BLaER1 (cell line): ENCODE data around the gene RNU6-9.
"Not testable (repeated sequence)": the region's sequence is repeated elsewhere in the genome, so short reads cannot be mapped to it uniquely, and the experiment has no call there.

Experiments
- H3K27ac ChIP-seq: shearing (Covaris generic); formaldehyde crosslinking; 2 replicates; pipeline ENCODE4 v1.8.1; 2022
- H3K27me3 ChIP-seq: shearing (Covaris generic); formaldehyde crosslinking; 2 replicates; pipeline ENCODE4 v1.8.1; 2022
- H3K36me3 ChIP-seq: shearing (Covaris generic); formaldehyde crosslinking; 2 replicates; pipeline ENCODE4 v1.8.1; 2022
- H3K4me1 ChIP-seq: shearing (Covaris generic); formaldehyde crosslinking; 2 replicates; pipeline ENCODE4 v1.8.1; 2022
- H3K4me2 ChIP-seq: shearing (Covaris generic); formaldehyde crosslinking; 2 replicates; pipeline ENCODE4 v1.8.1; 2022
- H3K4me3 ChIP-seq: shearing (Covaris generic); formaldehyde crosslinking; 2 replicates; pipeline ENCODE4 v1.8.1; 2022
- H3K9ac ChIP-seq: shearing (Covaris generic); formaldehyde crosslinking; 2 replicates; pipeline ENCODE4 v1.8.1; 2022
- H3K9me3 ChIP-seq: shearing (Covaris generic); formaldehyde crosslinking; 2 replicates; pipeline ENCODE4 v1.8.1; 2022
- H4K20me1 ChIP-seq: shearing (Covaris generic); formaldehyde crosslinking; 2 replicates; pipeline ENCODE4 v1.8.1; 2022
- Cebpa-rat ChIP-seq: shearing (Covaris generic); IDR thresholded peaks from 2 replicates; pipeline ENCODE4 v1.8.1; 2022

The RNU6-9 gene

GRCh38 chr19:892894-893689, at the start of gene RNU6-9, which contains the start of gene MED16:
RNU6-9 (plus strand) TSS chr19:893484.
MED16 (minus strand) TSS chr19:893187; CDS start chr19:891131, 2,056 bp downstream.
- Histone ChIP-seq H3K27me3 (no peaks in the 10 kb centered on the region), H4K20me1 (peaks cover 38% of the 10 kb centered on the region), H3K27ac (peak within 1 kb of the TSS; percentile 98), H3K4me3 (peak within 1 kb of the TSS; percentile 81), H3K4me2 (peak within 1 kb of the TSS; percentile 94), H3K36me3 (peaks cover 56% of the 10 kb centered on the region), H3K9me3 (no peaks in the 10 kb centered on the region), H3K4me1 (peaks cover 21% of the 10 kb centered on the region), H3K9ac (peak within 1 kb of the TSS; percentile 96)
- TF ChIP-seq Cebpa-rat: no peak

- H3K4me3 ChIP-seq: no peak overlapping the region
- no peak overlapping the region for H3K9ac ChIP-seq
- no peaks in the 10 kb centered on the region for H3K9me3 ChIP-seq
- H3K4me1 ChIP-seq: peaks cover 42% of the 10 kb centered on the region
- no peaks in the 10 kb centered on the region for H3K36me3 ChIP-seq
- no peak for TF ChIP-seq Cebpa-rat
- H4K20me1 ChIP-seq: peaks cover 10% of the 10 kb centered on the region; the same call in 1 of the 2 replicates
- peaks cover 72% of the 10 kb centered on the region for H3K27me3 ChIP-seq
- no peak overlapping the region for H3K27ac ChIP-seq
- H3K4me2 ChIP-seq: no peak overlapping the region
Observed at GRCh38 chr19:843836-844545, 49.3 kb upstream of the RNU6-9 start.

- Histone ChIP-seq H3K36me3 (no peaks in the 10 kb centered on the region), H3K27me3 (peaks cover 77% of the 10 kb centered on the region), H3K4me3 (no peak overlapping the region), H3K27ac (no peak overlapping the region), H3K9me3 (no peaks in the 10 kb centered on the region), H3K9ac (no peak overlapping the region), H4K20me1 (peaks cover 10% of the 10 kb centered on the region; the same call in 1 of the 2 replicates), H3K4me1 (peaks cover 36% of the 10 kb centered on the region), H3K4me2 (no peak overlapping the region)
- no peak for TF ChIP-seq Cebpa-rat
Observed at GRCh38 chr19:844546-844971, 48.7 kb upstream of the RNU6-9 start.

GRCh38 chr19:845707-846521, 47.4 kb upstream of the RNU6-9 start:
- H3K27me3 ChIP-seq: peaks cover 90% of the 10 kb centered on the region
- H3K9me3 ChIP-seq: no peaks in the 10 kb centered on the region
- no peak overlapping the region for H3K9ac ChIP-seq

GRCh38 chr19:848386-848921, 44.8 kb upstream of the RNU6-9 start:
- H3K4me2 ChIP-seq: peak overlapping the region; percentile 30
- H3K9ac ChIP-seq: no peak overlapping the region
- H3K4me1 ChIP-seq: peaks cover 23% of the 10 kb centered on the region
- H3K36me3 ChIP-seq: no peaks in the 10 kb centered on the region
- no peak overlapping the region for H3K27ac ChIP-seq
- 0 out of 2 replicates have a peak, but pooled peaks cover 10% of the 10 kb centered on the region for H4K20me1 ChIP-seq
- no peak for TF ChIP-seq Cebpa-rat
- no peaks in the 10 kb centered on the region for H3K9me3 ChIP-seq
- H3K4me3 ChIP-seq: no peak overlapping the region
- H3K27me3 ChIP-seq: peaks cover 91% of the 10 kb centered on the region

More at GRCh38 chr19:845707-846521, 47.4 kb upstream of the RNU6-9 start:
- peaks cover 23% of the 10 kb centered on the region for H3K4me1 ChIP-seq
- no peaks in the 10 kb centered on the region for H3K36me3 ChIP-seq
- H4K20me1 ChIP-seq: peaks cover 10% of the 10 kb centered on the region; the same call in 1 of the 2 replicates
- TF ChIP-seq Cebpa-rat: no peak
- H3K4me2 ChIP-seq: no peak overlapping the region
- no peak overlapping the region for H3K4me3 ChIP-seq
- H3K27ac ChIP-seq: no peak overlapping the region

- not testable (repeated sequence) for H3K4me3 ChIP-seq, H3K9ac ChIP-seq, H3K27ac ChIP-seq, H3K9me3 ChIP-seq, H3K36me3 ChIP-seq, H3K4me2 ChIP-seq
- H4K20me1 ChIP-seq: 0 out of 2 replicates have a peak, but pooled peaks cover 10% of the 10 kb centered on the region
- H3K27me3 ChIP-seq: peaks cover 85% of the 10 kb centered on the region
- peaks cover 23% of the 10 kb centered on the region for H3K4me1 ChIP-seq
Observed at GRCh38 chr19:849195-849594, 44.1 kb upstream of the RNU6-9 start.

- no peak overlapping the region for H3K4me2 ChIP-seq
- H3K36me3 ChIP-seq: no peaks in the 10 kb centered on the region
- no peak overlapping the region for H3K27ac ChIP-seq
- H3K4me1 ChIP-seq: peaks cover 13% of the 10 kb centered on the region
- H3K9ac ChIP-seq: no peak overlapping the region
- no peak for TF ChIP-seq Cebpa-rat
- 0 out of 2 replicates have a peak, but pooled peaks cover 10% of the 10 kb centered on the region for H4K20me1 ChIP-seq
- no peak overlapping the region for H3K4me3 ChIP-seq
- H3K9me3 ChIP-seq: no peaks in the 10 kb centered on the region
- H3K27me3 ChIP-seq: peaks cover 73% of the 10 kb centered on the region
Observed at GRCh38 chr19:850221-850978, 42.9 kb upstream of the RNU6-9 start.

GRCh38 chr19:850979-851335, 42.3 kb upstream of the RNU6-9 start:
- H3K9me3 ChIP-seq: no peaks in the 10 kb centered on the region
- peaks cover 67% of the 10 kb centered on the region for H3K27me3 ChIP-seq
- H3K36me3 ChIP-seq: no peaks in the 10 kb centered on the region
- no peak overlapping the region for H3K4me2 ChIP-seq
- no peak overlapping the region for H3K4me3 ChIP-seq
- TF ChIP-seq Cebpa-rat: no peak
- no peak overlapping the region for H3K27ac ChIP-seq
- H3K9ac ChIP-seq: no peak overlapping the region
- peaks cover 11% of the 10 kb centered on the region for H3K4me1 ChIP-seq
- 0 out of 2 replicates have a peak, but pooled peaks cover 6% of the 10 kb centered on the region for H4K20me1 ChIP-seq
